Midbrain (tissue), 1 donor: ENCODE measurements around the gene UQCR11.

ENCODE experiments used
- DNase-seq: peaks from one replicate; lab custom pipeline; 2025; lab: John Stamatoyannopoulos, UW

The UQCR11 gene

DNA sequence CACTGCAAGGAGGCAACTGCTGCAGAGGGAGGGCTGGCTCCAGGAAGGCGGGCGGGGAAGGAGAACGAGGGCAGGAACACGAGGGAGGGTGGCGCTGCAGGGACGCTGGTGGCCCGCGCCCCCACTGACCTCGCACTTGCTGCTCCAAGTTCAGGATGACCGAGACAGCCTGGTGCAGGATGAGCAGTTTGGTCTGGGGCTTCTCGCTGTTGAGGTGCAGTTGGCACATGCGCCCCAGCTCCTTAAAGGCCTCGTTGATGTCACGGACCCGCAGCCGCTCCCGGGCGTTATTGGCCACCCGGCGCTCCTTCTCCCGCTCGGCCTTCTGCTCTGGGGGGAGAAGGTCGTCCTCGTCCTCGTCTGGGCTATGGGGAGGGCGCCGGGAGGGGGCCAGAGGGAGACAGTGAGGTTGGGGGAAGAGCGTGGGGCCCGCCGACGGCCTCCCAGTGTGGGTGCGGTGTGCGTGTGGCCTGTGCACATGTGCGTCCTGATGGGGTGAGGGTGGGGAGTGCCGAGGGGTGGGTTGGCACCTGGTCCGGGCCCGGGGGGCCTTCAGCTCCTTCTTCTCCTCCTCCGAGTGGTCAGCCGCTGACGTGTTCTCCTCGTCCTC, 10.0 kb upstream of the UQCR11 start:
- no peak for DNase-seq

DNA sequence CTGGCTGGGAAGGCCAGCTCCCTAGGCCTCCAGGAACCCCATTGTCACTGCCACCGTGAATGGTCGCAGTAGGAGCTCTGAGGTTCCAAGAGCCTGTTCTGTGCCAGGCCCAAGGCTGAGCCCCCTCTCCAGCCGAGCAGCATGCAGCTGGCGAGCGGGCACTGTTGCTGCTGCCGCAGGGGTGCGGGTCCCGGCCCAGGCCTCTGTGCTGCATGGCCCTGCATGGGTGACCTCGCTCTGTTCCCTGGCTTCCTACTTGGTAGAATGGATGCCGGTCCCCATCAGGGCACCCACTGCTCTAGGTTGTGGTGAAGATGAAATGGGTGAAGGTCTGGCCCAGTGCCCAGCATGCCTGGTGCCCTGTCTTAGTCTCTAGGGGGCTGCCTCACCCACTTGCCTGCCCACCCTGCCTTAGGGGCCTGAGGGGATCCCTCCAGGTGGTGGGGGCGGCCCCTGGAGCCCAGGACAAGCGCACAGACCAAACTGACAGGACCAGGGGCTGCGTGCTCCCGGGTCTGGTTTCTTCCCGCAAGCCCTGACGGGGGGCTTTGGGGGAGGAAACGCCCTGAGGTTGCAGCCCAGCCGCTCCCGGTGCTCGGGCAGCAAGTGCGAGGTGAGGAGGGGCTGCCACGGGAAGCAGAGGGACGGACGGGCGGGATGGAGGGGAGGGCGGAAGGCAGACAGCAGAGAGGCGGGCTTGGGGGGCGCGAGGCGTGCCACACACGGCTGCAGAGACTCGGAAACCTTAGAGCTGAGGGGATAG, 8.7 kb upstream of the UQCR11 start:
- DNase-seq = no peak

- no peak for DNase-seq
Measured at GRCh38 chr19:1613146-1613545, 7.9 kb upstream of the UQCR11 start.

DNA sequence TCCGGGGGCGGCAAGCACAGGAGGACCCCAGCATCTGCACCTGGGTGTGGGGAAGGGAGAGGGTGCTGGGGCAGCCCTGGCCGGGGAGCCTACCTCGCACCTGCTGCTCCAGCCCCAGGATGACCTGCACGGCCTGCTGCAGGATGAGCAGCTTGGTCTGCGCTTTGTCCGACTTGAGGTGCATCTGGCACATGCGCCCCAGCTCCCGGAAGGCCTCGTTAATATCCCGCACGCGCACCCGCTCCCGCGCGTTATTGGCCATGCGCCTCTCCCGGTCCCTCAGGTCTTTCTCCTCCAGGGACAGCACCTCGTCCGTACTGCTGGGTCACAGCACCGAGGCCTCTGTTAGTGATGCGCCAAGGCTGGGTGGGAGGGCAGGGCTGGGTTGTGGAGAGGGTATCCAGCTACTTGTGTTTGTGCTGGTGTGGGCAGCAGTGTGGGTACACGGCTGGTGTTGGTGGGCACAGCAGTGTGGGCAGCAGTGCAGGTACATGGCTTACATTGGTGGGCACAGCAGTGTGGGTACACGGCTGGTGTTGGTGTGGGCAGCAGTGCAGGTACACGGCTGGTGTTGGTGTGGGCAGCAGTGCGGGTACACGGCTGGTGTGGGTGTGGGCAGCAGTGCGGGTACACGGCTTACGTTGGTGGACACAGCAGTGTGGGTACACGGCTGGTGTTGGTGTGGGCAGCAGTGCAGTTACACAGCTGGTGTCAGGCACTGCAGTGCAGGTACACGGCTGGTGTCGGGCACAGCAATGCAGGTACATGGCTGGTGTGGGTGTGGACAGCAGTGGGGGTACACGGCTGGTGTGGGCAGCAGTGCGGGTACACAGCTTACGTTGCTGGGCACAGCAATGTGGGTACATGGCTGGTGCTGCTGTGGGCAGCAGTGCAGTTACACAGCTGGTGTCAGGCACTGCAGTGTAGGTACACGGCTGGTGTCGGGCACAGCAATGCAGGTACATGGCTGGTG, 7.1 kb upstream of the UQCR11 start:
- DNase-seq = no peak

- DNase-seq = no peak
Measured at GRCh38 chr19:1611353-1611752, 6.1 kb upstream of the UQCR11 start.

- DNase-seq = no peak
Measured at GRCh38 chr19:1610579-1610978, 5.3 kb upstream of the UQCR11 start.

GRCh38 chr19:1609680-1610474, 4.6 kb upstream of the UQCR11 start:
- DNase-seq = no peak

DNA sequence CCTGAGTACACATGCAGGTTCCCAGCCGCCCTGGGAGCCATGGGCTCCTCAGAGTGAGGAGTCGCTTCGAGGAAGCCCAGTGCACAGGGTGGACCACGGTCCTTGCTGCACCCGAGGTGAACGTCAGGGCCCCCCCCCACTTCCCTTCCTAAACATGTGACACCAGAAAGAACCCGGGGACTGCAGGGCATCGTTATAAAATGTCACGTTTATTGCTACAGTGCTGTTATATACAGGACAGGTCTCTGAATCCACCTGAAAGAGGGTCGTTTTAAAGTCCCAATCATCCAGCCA, 3.8 kb upstream of the UQCR11 start:
- DNase-seq = no peak

- DNase-seq = no peak
Measured at GRCh38 chr19:1608359-1609102, 3.3 kb upstream of the UQCR11 start.

DNA sequence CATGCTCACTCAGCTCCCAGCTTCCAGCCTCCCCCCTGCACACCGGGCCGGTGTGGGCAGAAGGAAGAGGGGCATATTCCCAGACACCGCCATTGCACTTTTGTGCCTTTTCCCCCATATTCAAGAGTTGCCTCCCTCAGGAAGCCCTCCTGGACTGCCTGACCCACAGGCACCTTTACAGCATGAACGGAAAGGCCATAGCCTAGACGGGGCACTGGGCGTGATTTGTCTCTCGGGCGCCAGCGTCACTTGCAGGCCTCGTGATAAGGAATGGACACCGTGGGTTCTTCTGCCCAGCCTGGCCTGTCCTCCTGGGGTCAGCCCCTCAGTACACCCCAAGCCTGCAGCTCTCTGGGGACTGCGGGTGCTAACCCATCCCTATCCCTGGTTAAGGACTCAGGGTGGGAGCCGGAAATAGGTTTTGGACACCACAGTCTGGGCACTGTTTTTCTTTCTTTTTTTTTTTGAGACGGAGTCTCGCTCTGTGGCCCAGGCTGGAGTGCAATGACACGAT, 933 bp upstream of the UQCR11 start:
- no peak for DNase-seq

DNA sequence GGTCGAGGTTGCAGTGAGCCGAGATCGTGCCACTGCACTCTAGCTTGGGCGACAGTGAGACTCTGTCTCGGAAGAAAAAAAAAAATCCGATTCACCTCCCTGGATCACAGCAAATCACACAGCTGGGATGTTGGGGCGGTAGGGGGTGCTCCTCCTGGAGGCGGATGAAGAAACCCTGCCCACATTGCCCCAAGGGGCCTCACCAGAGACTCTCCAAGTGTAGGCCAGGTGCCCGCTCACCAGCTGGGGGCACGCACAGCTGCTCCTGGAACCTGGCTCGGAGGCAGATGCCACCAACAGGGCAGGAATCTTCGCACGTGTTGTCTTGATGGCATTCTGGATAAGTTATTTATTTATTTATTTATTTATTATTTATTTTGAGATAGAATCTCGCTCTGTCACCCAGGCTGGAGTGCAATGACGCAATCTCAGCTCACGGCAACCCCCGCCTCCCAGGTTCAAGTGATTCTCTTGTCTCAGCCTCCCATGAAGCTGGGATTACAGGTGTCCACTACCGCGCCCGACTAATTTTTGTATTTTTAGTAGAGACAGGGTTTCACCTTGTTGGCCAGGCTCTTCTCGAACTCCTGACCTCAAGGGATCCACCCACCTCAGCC, 3.1 kb downstream of the UQCR11 start:
- DNase-seq = no peak

- DNase-seq = no peak
Measured at GRCh38 chr19:1601613-1602064, 3.6 kb downstream of the UQCR11 start.

DNA sequence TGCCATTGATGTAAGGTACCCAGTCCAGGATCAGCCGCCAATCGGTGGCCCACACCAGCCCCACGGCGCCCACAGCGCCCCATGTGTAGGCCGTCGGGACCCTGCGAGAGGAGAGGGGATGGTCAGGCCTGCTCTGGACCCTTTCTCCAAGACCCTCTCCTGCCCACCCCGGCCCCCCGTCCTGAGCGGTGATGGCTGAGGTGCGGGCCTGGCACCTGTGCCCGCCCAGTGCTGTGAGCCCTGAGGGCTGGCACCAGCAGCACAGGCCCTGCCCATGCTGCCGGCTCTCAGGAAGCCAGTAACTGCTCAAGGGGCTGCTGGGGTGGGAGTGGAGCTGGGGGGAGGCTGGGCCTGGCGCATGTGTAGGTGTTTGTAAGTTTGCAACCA, 5.8 kb downstream of the UQCR11 start:
- DNase-seq = no peak

DNA sequence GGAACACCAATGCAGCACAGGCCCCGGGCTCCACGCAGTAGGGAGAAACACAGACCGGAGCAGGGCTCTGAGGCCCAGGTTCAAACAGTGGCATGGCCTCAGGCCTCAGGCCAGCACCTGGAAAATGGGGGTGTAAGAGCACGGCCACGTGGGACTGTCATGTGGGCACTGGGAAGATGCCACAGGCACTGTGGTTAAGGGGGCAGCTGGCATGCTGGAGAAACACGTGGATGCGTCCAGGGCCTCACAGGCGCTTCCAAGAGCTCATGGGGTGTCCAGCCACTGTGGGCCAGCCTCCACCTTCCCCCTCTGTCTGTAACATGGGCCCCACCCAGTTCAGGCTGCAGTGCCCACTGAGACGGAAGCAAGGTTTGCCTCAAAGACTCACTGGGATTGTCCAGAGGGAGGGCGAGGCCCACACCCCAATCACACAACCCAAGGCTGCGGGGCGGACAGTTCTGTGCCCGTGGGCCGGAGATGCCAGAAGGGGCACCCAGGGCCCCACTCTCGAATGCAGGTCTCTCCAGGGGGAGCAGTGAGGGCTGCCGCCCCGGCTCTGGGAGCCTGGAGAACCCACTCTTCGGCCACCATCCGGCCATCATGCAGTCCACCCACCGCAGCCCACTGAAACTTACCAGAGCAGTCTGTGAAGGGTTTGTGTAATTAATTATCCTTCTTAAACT, 6.3 kb downstream of the UQCR11 start:
- no peak for DNase-seq

DNA sequence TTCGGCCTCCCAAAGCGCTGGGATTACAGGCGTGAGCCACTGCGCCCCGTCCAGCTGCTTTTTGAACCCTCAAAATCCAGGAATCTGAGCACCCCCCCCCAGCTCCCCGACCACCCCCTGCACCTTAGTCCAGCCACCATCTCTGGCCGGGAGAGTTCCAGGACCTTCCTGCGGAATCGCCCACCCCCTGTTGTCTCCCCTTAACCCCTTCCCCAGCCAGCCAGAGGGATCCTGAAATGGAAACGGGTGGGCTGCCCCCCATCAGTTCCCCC, 11.8 kb downstream of the UQCR11 start:
- no peak for DNase-seq

DNA sequence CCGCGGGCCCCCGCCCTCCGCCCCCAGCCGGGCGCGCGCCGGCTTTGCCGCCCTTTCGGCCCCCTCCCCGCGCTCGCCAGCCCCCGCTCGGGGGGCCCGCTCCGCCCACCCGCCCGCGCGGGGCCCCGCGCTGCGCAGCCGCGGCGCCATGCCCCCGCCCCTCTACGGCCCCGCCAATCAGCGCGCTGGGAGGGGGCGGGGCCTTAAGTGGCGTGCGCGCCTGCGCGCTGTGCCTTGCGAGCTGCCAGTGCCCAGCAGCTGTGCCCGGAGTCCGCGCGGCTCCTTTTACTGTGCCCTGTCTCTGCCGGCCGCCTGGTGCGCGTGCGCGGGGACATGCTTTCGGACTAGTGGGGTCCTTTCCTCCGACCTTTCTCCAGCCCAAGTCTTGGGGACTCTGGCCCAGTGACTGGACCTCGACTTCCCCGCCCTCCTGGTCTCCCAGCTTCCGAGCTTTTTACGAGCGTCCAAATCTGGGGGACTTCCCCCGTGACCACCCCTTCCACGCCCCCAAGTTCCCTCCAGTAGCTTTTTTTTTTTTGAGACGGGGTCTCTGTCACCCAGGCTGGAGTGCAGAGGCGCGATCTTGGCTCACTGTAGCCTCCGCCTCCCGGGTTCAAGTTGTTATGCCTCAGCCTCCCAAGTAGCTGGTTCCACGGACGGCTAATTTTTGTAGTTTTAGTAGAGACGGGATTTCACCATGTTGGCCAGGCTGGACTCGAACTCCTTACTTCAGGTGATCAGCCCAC, 12.3 kb downstream of the UQCR11 start, which contains the start of gene MBD3:
Gene MBD3, minus strand, starts transcription at position 111 of the 746 bp plus-strand sequence. CDS start 234 bp downstream, outside the sequence.
- DNase-seq = peak; percentile 94

DNA sequence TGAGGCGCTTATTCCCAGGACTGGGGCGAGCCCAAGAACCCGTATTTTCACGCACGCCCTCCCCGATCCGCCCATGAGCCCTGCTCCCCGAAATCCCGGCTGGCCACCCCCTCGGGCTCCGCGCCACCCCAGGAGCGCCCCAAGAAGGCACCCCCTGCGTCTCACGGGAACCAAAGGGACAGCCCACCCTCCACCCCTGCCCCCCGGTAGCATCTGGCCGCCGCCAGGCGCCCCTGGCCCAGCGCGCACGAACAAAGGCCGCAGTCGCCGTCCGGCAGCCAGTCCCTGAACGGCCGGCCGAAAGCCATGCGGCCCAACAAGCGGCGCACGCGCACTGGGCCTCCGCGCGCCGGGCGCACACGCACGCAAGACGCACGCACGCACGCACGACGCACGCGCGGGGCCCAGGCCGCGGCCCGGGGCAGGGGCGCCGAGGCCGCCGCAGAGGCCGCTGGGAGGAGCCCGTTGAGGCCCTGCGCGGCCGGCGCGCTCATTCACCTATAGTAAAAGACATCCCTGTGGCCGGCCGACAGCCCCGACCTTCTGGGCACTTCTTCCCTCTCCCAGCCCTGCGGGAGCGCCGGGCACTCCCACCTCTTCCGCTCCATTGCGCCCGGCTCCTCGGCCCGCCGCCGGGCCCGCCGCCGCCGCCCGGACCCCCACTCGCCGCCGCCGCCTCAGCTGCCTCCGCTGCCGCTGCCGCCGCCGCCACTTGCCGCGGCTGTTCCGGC, 13.1 kb downstream of the UQCR11 start:
- peak; percentile 86 for DNase-seq

DNA sequence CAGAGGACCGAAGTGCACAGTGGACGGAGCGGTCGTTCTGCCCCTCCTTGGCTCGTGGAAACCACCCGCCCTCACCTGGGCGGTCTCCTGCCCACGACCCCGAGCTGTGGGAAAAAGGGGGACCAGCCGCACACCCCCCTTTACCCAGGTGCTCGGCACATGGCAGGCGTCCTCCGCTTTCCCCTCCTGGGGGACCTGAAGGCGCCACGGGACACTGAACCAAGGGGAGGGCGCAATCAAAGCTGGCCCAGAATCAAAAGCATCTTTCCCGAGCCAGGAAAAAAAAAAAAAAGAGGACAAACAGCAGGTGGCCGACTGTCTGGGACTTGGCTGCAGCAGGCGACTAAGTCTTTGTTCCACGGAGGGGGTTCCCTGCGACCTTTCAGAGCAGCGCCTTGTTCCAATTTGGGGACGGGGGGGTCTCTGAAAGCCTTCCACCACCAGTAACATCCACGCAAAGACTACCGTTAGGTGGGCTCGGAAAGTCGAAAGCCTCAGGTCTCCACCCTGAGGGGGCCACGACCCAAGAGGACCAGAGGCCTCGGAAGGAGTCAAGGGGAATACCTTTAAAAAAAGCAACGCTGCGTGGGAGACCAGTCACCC, 13.7 kb downstream of the UQCR11 start:
- no peak for DNase-seq
